GM19023 (cell line): ENCODE measurements around the gene TRMT1L.
A peak's percentile ranks its signal among the peaks of the same experiment; 100 is the strongest.
"Not testable (repeated sequence)": the region's sequence is repeated elsewhere in the genome, so short reads cannot be mapped to it uniquely, and the experiment has no call there.

Source experiments
- ATAC-seq: cut with Tn5 transposase; IDR thresholded peaks from one replicate; pipeline ENCODE4 v1.9.1; 2021; ENCODE audit warnings: mild to moderate bottlenecking, moderate library complexity; ENCODE audit not compliant: unreplicated experiment

TRMT1L gene, protein sequence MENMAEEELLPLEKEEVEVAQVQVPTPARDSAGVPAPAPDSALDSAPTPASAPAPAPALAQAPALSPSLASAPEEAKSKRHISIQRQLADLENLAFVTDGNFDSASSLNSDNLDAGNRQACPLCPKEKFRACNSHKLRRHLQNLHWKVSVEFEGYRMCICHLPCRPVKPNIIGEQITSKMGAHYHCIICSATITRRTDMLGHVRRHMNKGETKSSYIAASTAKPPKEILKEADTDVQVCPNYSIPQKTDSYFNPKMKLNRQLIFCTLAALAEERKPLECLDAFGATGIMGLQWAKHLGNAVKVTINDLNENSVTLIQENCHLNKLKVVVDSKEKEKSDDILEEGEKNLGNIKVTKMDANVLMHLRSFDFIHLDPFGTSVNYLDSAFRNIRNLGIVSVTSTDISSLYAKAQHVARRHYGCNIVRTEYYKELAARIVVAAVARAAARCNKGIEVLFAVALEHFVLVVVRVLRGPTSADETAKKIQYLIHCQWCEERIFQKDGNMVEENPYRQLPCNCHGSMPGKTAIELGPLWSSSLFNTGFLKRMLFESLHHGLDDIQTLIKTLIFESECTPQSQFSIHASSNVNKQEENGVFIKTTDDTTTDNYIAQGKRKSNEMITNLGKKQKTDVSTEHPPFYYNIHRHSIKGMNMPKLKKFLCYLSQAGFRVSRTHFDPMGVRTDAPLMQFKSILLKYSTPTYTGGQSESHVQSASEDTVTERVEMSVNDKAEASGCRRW

DNA sequence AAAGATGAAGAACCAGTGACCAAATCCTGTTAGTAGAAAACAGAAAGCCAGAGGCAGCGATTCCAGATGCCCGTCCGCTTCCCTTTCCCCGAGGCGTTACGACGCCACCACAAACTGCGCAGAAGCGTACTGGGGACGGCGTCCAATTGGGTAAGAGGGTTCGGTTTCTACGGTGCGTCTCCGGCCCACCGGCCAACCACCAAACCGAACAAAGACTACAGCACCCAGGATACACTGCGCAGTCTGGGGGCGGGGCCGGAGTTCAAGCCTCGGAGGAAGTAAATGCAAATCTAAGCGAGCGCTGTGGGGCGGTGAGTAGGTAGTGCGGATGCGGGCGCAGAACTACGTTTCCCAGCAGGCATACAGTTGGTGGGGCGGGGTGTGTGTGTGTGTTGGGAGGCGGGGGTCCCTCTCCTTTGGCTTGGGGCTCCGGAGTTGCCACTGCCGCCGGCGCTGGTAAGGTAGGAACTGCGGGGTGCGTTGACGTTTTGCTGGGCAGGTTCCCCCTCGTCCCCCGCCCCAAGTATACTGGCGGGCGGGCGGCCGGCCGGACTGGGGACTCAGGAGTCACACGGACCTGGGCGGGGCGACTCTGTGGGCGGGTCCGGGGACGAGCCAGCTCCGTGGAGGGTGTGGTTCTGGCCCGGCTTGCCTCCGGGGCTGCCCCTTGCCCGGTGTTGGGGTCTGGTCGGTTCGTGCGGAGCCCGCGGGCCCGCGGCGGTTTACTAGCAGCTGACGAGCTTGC, at the start of gene TRMT1L, which contains the start of gene SWT1:
TSS of gene TRMT1L (minus strand) at position 100 of the 745 bp plus-strand sequence. CDS start 241 bp downstream, outside the sequence.
TSS of gene SWT1 (plus strand) at position 314 of the 745 bp plus-strand sequence. CDS start 3,675 bp downstream, outside the sequence.
- peak; percentile 92 for ATAC-seq

DNA sequence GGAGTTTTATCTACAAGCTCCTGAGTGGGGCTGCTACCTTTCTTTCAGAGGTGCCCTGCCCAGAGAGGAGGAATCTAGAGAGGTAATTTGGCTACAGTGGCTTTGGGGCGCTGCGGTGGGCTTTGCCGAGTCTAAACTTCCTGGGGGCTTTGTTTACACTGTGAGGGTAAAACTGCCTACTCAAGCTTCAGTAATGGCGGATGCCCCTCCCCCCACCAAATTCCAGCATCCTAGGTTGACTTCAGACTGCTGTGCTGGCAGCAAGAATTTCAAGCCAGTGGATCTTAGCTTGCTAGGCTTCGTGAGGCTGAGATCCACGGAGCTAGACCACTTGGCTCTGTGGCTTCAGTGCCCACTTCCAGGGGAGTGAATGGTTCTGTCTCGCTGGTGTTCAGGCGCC, 44.1 kb upstream of the TRMT1L start:
- ATAC-seq = no peak

DNA sequence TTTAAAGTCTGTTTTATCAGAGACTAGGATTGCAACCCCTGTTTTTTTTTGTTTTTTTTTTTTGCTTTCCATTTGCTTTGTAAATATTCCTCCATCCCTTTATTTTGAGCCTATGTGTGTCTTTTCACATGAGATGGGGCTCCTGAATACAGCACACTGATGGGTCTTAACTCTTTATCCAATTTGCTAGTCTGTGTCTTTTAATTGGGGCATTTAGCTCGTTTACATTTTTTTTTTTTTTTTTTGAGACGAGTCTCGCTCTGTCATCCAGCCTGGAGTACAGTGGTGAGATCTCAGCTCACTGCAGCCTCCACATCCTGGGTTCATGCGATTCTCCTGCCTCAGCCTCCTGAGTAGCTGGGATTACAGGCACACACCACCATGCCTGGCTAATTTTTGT, 42.0 kb upstream of the TRMT1L start:
- ATAC-seq = not testable (repeated sequence)

DNA sequence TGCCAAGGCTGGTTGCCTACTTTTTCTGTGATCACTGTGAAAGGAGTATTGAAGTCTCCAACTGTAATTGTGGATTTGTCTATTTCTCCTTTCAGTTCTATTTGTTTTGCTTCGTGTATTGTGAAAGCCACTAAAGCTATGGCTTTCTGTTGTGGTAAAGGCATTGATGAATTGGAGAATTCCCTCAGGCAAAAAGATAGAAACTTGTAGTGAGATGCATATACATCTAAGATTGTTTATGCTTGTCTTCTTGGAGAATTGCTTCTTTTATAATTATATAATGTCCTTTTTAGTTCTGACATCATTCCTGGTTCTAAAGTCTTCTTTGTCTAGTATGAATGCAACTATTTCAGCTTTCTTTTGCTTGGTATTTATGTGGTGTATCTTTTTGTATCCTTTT, 37.0 kb upstream of the TRMT1L start:
- no peak for ATAC-seq

DNA sequence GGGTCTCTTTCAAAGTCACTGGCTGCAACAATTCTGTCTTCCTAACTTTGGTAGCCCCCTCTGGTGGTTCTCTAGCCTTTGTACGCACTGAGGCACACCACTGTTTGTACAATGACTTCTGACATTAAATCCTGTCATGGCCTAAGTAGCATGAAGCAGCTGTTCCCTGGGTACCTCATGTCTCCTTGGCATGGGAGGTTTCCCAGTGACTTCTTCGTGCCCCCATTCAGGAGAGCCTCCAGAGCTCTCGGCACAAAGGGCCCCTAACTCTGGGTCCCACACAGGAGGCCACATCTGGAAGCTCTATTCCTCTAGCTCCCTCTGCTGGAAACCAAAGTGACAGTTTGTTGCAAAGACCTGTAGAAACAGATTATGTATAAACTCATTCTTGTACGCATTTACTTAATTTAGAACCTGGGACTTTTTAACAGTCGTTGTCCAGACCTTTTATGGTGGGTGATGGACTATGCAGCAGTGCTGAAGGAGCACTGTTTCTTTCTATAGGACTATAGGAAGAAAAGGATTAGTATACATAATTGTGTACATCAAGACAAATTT, 13.6 kb upstream of the TRMT1L start:
- peak; percentile 89 for ATAC-seq

DNA sequence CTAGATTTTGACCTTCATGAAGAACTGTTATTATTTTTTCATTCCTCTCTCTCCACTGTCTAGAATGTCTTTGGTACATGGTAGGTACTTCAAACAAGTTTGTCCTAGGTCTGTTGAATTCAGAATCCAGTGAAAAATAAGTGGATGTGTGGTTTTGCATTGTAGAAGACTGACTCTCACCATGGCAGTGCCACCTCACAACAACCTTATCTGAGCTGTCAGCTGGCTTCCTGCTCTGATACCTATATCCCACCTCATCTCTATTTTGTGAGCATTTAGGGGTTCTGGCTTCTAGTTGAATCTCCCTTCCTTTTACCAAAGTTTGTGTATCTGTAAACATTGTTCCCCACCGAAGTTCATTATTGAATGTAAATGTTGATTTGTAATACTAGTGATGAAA, 9.4 kb upstream of the TRMT1L start:
- no peak for ATAC-seq

DNA sequence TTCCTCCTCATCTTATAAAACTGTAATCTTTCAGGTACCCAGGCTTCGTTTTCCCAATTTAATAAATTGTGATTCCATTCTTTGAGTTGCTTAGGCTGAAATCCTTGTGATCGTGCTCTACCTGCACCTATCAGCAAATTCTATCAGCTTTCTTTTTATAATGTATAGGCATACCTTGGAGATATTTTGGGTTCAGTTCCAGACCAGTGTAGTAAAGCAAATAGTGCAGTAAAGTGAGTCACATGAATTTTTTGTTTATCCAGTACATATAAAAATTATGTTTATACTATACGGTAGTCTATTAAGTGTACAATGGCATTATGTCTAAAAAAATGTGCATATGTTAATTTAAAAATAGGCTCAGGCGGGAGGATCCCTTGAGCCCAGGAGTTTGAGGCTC, 5.7 kb upstream of the TRMT1L start:
- no peak for ATAC-seq

DNA sequence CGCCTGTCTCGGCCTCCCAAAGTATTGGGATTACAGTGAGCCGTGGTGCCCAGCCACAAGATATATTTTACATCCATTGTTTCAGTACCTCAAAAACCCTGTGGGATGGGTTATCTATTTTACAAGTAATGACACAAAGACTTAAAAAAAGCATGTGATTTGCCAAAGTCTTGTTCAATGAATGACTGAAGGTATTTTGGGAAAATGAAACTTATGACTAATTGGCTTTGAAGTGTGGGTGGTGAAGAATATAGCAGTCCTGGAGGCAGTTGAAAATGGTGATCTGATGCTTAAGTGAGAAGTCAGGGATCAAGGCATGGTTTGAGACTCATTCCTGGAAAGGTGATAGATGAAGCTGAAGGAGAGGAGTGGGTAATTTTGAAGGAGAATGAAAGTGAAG, 3.2 kb upstream of the TRMT1L start:
- no peak for ATAC-seq

DNA sequence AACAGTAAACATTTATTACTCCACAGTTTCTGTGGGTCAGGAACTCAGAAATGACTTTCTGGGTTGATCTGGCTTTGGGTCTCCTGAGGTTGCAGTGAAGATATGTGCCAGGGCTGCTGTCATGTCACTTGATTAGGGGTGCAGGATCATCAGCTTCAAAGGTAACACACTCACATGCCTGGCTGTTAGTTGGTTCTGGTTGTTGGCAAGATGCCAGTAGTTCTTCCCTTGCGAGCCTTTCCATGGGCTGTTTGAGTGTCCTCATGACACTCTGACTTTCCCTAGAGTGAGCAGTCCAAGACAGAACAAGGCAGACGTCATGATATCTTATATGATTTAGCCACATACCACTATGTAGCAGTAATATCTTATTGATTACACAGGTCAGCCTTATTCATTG, 2.0 kb upstream of the TRMT1L start:
- ATAC-seq = no peak

DNA sequence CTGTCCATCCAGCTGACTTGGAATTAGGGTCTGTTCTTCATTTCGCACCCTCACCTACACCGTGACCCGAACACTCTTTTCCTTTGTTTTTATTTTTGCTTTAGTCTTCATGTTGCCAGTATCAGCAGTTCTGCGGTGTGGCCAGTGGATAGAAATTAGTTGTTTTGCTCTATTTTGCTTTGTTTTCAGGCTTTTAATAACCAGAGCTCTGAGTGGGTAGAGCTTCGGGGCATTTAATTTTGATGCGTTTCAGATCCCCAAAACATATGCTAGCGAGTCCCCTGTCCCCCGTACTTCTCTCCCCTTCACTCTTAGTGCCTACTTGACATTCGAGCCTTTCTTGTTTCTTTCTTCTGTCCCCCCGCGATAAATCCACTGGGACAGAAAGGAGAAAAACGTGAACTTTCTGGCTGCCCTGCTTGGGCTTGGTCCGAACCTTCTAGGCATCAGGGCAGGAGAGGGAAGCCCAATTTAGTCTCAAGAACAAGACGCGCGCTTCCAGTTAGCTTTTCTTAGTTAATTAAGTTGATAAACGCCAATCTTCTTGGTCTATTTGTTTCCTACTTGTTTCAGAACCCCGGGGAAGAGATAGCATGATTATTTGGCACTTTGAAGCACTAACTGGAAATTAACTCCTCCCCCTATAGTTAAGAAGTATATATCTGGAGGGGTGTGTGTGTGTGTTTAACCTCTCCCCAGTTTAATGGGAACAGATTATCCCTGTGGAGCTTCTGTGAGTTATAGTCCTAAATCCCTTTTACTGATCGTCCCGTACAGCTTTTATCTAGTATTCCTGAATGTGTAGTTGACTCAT, 1.1 kb upstream of the TRMT1L start:
- ATAC-seq = no peak

DNA sequence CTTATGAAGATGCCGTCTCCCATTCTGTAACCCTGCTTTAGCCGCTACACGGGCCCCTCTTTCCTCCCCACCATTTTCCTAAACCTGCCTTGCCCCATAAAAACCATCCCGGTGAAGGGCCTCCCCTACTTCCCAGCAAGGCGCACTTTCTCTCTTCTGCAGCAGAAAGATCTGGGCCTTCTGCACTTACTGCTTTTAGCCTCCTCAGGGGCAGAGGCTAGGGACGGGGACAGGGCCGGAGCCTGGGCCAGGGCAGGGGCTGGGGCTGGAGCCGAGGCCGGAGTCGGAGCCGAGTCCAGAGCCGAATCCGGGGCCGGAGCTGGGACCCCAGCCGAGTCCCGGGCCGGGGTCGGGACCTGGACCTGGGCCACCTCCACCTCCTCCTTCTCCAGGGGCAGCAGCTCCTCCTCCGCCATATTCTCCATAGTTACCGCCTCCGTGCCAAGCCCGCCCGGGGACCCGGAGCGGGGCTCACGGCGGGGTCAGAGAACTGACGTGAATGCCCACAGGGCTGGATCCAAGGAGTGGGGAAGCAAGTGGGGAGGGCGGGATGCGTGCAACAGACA, 382 bp downstream of the TRMT1L start:
- ATAC-seq = peak; percentile 29

DNA sequence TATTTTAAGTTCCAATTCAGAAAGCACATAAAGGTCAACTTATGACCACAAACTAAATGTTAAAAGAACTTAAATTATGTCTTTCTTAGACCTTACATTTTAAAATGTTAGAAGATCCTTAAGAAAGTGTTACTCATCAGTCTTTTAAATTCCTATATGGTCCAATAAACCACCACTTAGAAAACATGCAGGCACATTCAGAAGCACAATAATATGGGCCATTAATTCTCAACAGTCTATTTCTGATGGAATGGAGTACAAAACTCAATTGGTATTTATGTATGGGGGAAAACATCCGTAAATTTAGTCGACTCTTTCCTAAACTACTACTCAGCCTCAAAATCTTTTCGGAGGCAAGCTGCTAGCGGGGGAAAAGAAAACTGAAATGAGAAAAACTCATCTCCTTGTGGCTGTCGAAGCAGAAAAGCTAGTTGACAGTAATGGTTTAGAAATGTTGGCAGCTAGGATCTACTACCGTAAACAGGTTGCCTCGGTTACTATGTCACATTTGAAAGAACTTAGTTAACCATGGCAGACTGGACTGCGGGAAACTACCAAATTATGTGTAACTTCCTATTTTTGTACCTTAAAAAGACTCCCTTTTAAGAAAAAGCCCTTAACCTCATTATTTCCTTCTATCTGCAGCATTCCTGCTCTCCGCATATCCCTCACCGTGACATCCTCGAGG, 1.0 kb downstream of the TRMT1L start:
- ATAC-seq = no peak

DNA sequence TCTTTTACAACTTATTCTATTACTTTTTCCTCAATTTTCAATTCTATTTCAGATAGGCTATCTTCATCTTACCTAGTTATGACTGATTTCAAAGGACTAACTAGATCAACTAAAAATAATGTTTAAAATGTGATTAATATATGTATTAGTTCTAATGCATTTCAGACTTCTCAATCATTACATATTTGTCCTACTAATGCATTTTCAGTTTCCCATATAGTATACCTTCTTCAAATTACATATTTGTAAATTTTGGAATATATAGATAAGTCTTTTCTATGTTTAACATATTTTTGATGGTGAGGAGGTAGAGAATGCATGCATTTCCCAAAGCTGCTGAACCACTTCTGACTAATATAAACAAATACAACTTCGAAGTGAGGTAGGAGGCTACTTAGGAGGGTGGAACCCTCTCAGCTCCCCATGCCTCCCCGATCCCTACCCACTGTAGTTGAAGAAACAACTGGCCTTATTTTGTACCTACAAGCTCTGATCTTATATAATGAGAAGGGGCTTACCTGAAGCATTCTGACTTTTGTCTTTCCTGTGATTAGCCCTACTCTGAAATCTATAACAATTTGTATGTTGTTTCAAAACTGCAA, 1.7 kb downstream of the TRMT1L start:
- no peak for ATAC-seq

DNA sequence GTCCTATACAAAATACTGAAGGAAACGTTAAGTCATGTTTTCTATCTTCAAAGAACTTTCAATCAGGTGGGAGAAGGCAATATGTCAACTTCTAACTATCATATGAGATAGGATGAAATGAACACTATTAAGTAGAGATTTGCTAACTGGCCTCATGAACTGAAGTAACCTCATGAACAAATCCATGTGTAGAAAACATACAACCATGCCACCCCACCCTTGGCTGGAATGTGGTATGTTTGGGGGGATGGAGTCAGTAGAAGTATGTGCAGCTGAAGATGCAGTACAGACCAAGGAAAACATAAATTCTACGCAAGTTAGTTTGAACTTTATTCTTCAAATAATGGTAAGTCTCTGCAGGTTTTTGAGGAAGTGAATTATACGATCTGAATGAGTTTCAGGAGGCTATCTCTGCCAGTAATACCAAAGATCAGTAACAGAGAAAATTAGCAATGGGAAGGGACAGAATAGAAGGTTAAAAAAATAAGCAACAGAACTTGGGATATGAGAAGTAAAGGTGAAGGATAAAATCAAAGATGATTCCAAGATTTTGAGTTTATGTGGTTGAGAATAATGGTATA, 4.5 kb downstream of the TRMT1L start:
- no peak for ATAC-seq

DNA sequence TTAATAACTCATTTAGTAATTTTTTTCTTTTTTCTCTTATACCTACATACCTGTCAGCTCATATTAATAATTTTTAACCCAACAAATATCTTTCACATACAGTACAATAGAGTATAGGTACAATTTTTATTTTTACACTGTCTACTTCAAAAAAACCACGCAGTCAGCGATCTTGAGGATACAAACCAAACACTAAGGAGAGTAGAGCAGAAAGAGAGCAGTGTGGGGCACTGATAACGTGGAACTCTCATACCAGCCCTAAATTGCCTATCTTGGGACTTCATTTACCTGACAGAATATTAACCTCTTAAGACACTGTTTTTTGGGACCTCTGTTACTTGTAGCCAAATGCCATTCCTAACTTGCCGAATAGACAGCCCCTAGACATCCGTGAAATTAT, 5.5 kb downstream of the TRMT1L start:
- ATAC-seq = no peak

DNA sequence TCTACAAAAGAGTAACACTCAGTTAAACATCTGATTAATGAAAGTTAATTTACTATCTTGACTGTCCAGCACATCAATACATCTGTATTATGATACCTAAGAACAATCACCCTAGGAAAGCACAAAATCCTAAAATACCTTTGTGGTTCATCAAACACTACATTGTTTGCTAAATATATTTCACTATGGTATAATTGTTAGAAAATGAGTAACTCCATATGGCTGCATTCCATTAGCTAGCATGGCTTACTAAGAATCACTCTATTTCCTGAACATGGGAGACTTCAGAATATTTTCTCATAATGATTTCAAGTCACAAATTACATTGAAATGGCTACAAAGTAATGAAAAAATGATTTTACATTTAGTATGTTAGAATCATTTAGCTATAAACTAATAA, 12.5 kb downstream of the TRMT1L start:
- ATAC-seq = no peak

DNA sequence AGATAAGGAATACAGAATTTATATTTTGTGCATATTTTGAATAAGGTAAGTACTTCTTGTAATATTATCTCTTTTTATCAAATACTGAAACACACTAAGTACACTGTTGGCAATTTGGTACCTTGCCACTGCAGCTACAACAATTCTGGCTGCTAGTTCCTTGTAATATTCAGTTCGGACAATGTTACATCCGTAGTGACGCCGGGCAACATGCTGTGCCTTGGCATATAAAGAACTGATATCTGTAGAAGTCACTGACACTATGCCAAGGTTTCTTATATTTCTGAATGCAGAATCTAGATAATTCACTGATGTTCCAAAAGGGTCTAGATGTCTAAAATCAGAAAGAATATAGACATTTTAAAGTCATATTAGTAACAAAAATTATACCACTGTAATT, 17.5 kb downstream of the TRMT1L start:
- ATAC-seq = no peak

DNA sequence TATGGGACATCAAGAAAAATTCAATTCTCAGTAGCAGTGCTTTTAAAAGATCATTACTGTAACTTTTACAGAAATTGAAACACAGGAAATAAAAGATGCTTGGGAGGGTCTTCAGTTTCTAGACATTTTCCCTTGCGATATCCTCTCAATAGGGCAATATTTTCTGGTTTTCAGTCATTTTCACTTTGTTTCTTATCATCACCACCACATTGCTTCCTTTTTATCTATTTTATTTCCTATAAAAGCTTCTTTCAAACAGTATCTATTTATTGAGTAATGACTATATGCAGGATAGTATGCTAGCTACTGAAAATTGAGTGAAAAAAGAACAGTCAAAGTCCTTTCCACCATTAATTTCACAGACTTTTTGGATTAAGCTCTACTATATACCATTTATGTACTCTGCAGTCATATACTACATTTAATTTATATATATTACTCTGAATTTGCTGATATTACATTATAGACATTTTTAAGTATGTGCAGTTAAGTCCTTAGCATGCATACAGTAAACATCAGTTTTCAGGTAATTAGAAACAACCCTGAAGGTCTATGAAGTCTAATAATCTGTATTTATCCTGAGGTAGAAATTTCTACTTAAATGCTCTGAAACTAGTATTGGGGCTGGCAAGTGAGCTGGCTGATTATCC, 18.7 kb downstream of the TRMT1L start:
- ATAC-seq = no peak
